SK-N-SH (cell line): ENCODE data around the gene PPP6R2. TPM values are rescaled to one million over a fixed set of nuclear protein-coding genes. Genes with fewer than 3 reads are reported as not detected.

Source experiments
- CTCF ChIA-PET: fragments of 300-600, 350-600 bp; formaldehyde crosslinking; extraction: SDS; loops from one replicate; lab custom pipeline; 2021; lab: Yijun Ruan, JAX
- POLR2A ChIA-PET: fragments of 350-600 bp; sonication (Branson Sonifier 250); formaldehyde crosslinking; extraction: SDS; loops from one replicate; lab custom pipeline; 2020; ENCODE audit warnings: antibody characterized with exemption, inconsistent platforms; lab: Yijun Ruan, JAX
- DNase-seq: peaks from one replicate; pipeline ENCODE4 v3.0.0; 2012
- H2AFZ ChIP-seq: fragments of 200-600 bp; sonication (generic); 2 replicates; pipeline ENCODE4 v1.8.1; 2016; ENCODE audit warnings: antibody characterized with exemption, mild to moderate bottlenecking, low read depth
- H3F3A ChIP-seq: fragments of 200-600 bp; sonication (generic); replicated peaks from 2 replicates; pipeline ENCODE3; 2016; ENCODE audit warnings: antibody characterized with exemption, mild to moderate bottlenecking; ENCODE audit not compliant: insufficient read depth
- H3K27ac ChIP-seq, 2 experiments: fragments of 200-500 bp in 1 of 2; fragments of 200-600 bp in 1 of 2; sonication (Bioruptor generic) in 1 of 2; sonication (generic), shearing (Covaris generic) in 1 of 2; 2 replicates each; pipeline versions ENCODE4 v1.5.1 to v1.6.1; 2014 to 2016; ENCODE audit warnings: low read depth in 2 of 2, inconsistent platforms in 1 of 2, low read length in 1 of 2, mild to moderate bottlenecking in 1 of 2, mixed read lengths in 1 of 2
- H3K27me3 ChIP-seq: fragments of 200-600 bp; sonication (generic), shearing (Covaris generic); 2 replicates; pipeline ENCODE4 v1.6.1; 2016; ENCODE audit warnings: mixed run types; ENCODE audit not compliant: insufficient read depth
- H3K36me3 ChIP-seq, 2 experiments: fragments of 200-500 bp in 1 of 2; fragments of 200-600 bp in 1 of 2; sonication (Bioruptor generic) in 1 of 2; sonication (generic) in 1 of 2; replicated peaks in 1 of 2; 2 replicates each; pipeline versions ENCODE3 to v1.5.1; 2014 to 2016; ENCODE audit warnings: low read length in 1 of 2, mild to moderate bottlenecking in 1 of 2; ENCODE audit not compliant: insufficient read depth in 2 of 2, control insufficient read depth in 1 of 2
- H3K4me1 ChIP-seq, 2 experiments: fragments of 200-500 bp in 1 of 2; fragments of 200-600 bp in 1 of 2; sonication (Bioruptor generic) in 1 of 2; sonication (generic), shearing (Covaris generic) in 1 of 2; 2 replicates each; pipeline versions ENCODE4 v1.5.1 to v1.6.1; 2014 to 2016; ENCODE audit warnings: low read depth in 1 of 2, low read length in 1 of 2, mixed run types in 1 of 2; ENCODE audit not compliant: insufficient read depth in 2 of 2, control insufficient read depth in 1 of 2
- H3K4me2 ChIP-seq: fragments of 200-600 bp; sonication (generic), shearing (Covaris generic); 2 replicates; pipeline ENCODE4 v1.6.1; 2017; ENCODE audit warnings: mixed run types
- H3K4me3 ChIP-seq, 2 experiments: fragments of 200-500 bp in 1 of 2; fragments of 200-600 bp in 1 of 2; sonication (Bioruptor generic) in 1 of 2; sonication (generic), shearing (Covaris generic) in 1 of 2; 2 replicates each; pipeline versions ENCODE4 v1.5.1 to v1.8.1; 2014 to 2016; ENCODE audit warnings: low read depth in 2 of 2, inconsistent platforms in 1 of 2, low read length in 1 of 2, mild to moderate bottlenecking in 1 of 2, mixed read lengths in 1 of 2, moderate library complexity in 1 of 2
- H3K79me2 ChIP-seq: fragments of 200-600 bp; sonication (generic); 2 replicates; pipeline ENCODE4 v1.8.1; 2017; ENCODE audit warnings: mild to moderate bottlenecking; ENCODE audit not compliant: insufficient read depth
- H3K9ac ChIP-seq: fragments of 200-600 bp; sonication (generic); 2 replicates; pipeline ENCODE4 v1.6.1; 2017; ENCODE audit warnings: mixed run types
- H3K9me2 ChIP-seq: fragments of 200-600 bp; sonication (generic); 2 replicates; pipeline ENCODE4 v1.6.1; 2017; ENCODE audit warnings: mixed run types
- H3K9me3 ChIP-seq: fragments of 200-600 bp; sonication (generic); 2 replicates; pipeline ENCODE4 v1.6.1; 2017; ENCODE audit warnings: mixed run types, mild to moderate bottlenecking, moderate library complexity
- H4K20me1 ChIP-seq: fragments of 200-600 bp; sonication (generic); 2 replicates; pipeline ENCODE4 v1.6.1; 2017; ENCODE audit warnings: mild to moderate bottlenecking, mixed run types; ENCODE audit not compliant: insufficient read depth
- GABPA ChIP-seq: IDR thresholded peaks from 2 replicates; pipeline ENCODE4 v1.4.0; 2012; ENCODE audit warnings: low read depth, mild to moderate bottlenecking
- RXRA ChIP-seq: IDR thresholded peaks from 2 replicates; pipeline ENCODE4 v1.4.0; 2012; ENCODE audit warnings: low read depth, mild to moderate bottlenecking, borderline replicate concordance
- TAF1 ChIP-seq: IDR thresholded peaks from 2 replicates; pipeline ENCODE4 v1.6.1; 2012; ENCODE audit warnings: low read depth, mild to moderate bottlenecking, low read length, moderate library complexity, borderline replicate concordance
- TCF12 ChIP-seq: IDR thresholded peaks from 2 replicates; pipeline ENCODE4 v1.4.0; 2012
- TEAD4 ChIP-seq: IDR thresholded peaks from 2 replicates; pipeline ENCODE4 v1.4.0; 2012; ENCODE audit warnings: mild to moderate bottlenecking, borderline replicate concordance; ENCODE audit not compliant: insufficient read depth
- WGBS: methylation state at CpG from one replicate; pipeline ENCODE4 v1.1.6; 2017; ENCODE audit warnings: low lambda C conversion rate; 5-methylcytosine and 5-hydroxymethylcytosine counted together
- polyA plus RNA-seq, 3 experiments: library from polyadenylated mRNA; depleted of rRNA; stranded (reverse); fragments of >200 nt; gene quantifications; 2 replicates each; pipeline ENCODE4 v1.2.3, GENCODE V29; 2012
- TF ChIP-seq, protein P1 (sequence below): fragments of 150-350 bp; IDR thresholded peaks from 2 replicates; pipeline ENCODE4 v1.6.1; 2016; ENCODE audit warnings: mild to moderate bottlenecking, low read depth, low read length
- TF ChIP-seq, protein P2 (sequence below): IDR thresholded peaks from 2 replicates; pipeline ENCODE4; 2012
- TF ChIP-seq, protein P3 (sequence below): fragments of 150-350 bp; IDR thresholded peaks from 2 replicates; pipeline ENCODE4 v1.6.1; 2017; ENCODE audit warnings: antibody characterized with exemption, low read length, low read depth, borderline replicate concordance
- TF ChIP-seq, protein P4 (sequence below): IDR thresholded peaks from 2 replicates; pipeline ENCODE4 v1.4.0; 2012; ENCODE audit warnings: low read depth

Gene PPP6R2
- polyA plus RNA-seq, 1 of the 3 experiments (the other 2 are of a cell fraction) = 45.7 TPM

DNA sequence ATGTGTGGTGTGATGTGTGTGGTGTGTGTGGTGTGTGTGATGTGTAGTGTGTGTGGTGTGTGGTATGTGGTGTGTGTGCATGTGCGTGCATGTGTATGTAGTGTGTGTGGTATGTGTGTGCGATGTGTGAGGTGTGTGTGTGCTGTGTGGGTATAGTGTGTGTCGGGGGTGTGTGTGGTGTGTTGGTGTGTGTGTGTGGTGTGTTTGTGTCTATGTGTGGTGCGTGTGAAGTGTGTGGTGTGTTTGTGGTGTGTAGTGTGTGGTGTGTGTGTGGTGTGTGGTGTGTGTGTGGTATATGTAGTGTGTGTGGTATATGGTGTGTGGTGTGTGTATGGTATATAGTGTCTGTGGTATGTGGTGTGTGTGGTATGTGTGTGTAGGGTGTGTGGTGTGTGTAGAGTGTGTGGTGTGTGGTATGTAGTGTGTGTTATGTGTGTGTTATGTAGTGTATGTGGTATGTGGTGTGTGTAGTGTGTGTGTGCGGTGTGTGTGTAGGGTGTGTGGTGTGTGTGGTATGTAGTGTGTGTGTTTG is 5.0 kb upstream of the PPP6R2 start:
- WGBS = 95% methylated on average over 5 of the region's 5 CpGs
- no peak overlapping the region for H2AFZ ChIP-seq
- TF ChIP-seq, protein P1, sequence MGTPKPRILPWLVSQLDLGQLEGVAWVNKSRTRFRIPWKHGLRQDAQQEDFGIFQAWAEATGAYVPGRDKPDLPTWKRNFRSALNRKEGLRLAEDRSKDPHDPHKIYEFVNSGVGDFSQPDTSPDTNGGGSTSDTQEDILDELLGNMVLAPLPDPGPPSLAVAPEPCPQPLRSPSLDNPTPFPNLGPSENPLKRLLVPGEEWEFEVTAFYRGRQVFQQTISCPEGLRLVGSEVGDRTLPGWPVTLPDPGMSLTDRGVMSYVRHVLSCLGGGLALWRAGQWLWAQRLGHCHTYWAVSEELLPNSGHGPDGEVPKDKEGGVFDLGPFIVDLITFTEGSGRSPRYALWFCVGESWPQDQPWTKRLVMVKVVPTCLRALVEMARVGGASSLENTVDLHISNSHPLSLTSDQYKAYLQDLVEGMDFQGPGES = no peak
- TF ChIP-seq, protein P2, sequence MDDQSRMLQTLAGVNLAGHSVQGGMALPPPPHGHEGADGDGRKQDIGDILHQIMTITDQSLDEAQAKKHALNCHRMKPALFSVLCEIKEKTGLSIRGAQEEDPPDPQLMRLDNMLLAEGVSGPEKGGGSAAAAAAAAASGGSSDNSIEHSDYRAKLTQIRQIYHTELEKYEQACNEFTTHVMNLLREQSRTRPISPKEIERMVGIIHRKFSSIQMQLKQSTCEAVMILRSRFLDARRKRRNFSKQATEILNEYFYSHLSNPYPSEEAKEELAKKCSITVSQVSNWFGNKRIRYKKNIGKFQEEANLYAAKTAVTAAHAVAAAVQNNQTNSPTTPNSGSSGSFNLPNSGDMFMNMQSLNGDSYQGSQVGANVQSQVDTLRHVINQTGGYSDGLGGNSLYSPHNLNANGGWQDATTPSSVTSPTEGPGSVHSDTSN = no peak
- TF ChIP-seq TAF1 (no peak), TCF12 (no peak), TEAD4 (no peak)
- TF ChIP-seq, protein P3, sequence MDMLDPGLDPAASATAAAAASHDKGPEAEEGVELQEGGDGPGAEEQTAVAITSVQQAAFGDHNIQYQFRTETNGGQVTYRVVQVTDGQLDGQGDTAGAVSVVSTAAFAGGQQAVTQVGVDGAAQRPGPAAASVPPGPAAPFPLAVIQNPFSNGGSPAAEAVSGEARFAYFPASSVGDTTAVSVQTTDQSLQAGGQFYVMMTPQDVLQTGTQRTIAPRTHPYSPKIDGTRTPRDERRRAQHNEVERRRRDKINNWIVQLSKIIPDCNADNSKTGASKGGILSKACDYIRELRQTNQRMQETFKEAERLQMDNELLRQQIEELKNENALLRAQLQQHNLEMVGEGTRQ = no peak
- TF ChIP-seq, all 33 proteins: peak for 0
- Histone ChIP-seq H3K79me2 (no peaks in the 10 kb centered on the region), H3K4me2 (no peak overlapping the region), H3K9me2 (no peaks in the 10 kb centered on the region), H3K4me1 (peaks cover 0 to 2% of the 10 kb centered on the region in 2 experiments; a peak in 1 of 4 replicates), H3F3A (peaks cover 17% of the 10 kb centered on the region), H4K20me1 (no peaks in the 10 kb centered on the region), H3K27me3 (no peaks in the 10 kb centered on the region), H3K4me3 (no peak overlapping the region), H3K9ac (no peak overlapping the region), H3K36me3 (no peaks in the 10 kb centered on the region), H3K27ac (no peak overlapping the region), H3K9me3 (no peaks in the 10 kb centered on the region)
- no peak for DNase-seq
- POLR2A ChIA-PET = no interaction called here
- CTCF ChIA-PET = no interaction called here

DNA sequence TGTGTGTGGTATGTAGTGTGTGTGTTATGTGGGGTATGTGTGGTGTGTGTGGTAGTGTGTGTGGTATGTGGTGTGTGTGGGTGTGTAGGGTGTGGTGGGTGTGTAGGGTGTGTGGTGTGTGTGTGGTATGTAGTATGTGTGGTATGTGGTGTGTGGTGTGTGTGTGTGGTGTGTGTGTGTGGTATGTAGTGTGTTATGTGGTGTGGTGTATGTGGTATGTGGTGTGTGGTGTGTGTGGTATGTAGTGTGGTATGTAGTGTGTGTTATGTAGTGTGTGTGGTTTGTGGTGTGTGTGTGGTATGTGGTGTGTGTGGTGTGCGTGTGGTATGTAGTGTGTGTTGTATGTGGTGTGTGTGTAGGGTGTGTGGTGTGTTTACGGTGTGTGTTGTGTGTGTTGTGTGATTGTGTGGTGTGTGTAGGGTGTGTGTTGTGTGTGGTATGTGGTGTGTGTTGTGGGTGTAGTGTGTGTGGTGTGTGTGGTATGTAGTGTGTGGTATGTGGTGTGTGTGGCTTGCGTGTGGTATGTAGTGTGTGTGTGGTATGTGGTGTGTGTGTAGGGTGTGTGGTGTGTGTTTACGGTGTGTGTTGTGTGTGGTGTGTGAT is 4.2 kb upstream of the PPP6R2 start:
- Histone ChIP-seq H4K20me1 (no peaks in the 10 kb centered on the region), H3K27me3 (no peaks in the 10 kb centered on the region), H3K4me2 (no peak overlapping the region), H3K9me2 (no peaks in the 10 kb centered on the region), H3K27ac (no peak overlapping the region), H3K4me1 (peaks cover 0 to 2% of the 10 kb centered on the region in 2 experiments; a peak in 1 of 4 replicates), H3K9me3 (no peaks in the 10 kb centered on the region), H3K79me2 (0 out of 2 replicates have a peak, but pooled peaks cover 3% of the 10 kb centered on the region), H3K4me3 (no peak overlapping the region), H2AFZ (no peak overlapping the region), H3K36me3 (no peaks in the 10 kb centered on the region), H3F3A (peaks cover 17% of the 10 kb centered on the region), H3K9ac (no peak overlapping the region)
- ChIA-PET POLR2A (no interaction called here), CTCF (no interaction called here)
- 91% methylated on average over 4 of the region's 4 CpGs for WGBS
- TF ChIP-seq, protein P4, sequence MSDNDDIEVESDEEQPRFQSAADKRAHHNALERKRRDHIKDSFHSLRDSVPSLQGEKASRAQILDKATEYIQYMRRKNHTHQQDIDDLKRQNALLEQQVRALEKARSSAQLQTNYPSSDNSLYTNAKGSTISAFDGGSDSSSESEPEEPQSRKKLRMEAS = no peak
- no peak for TF ChIP-seq GABPA
- no peak for TF ChIP-seq RXRA
- DNase-seq = no peak
